GM23248 (cell line): ENCODE data around the gene EXOSC10.

ENCODE experiments used
- EZH2 ChIP-seq: fragments of 200-600 bp; sonication (generic); IDR thresholded peaks from 2 replicates; pipeline ENCODE4 v1.6.1; 2018; ENCODE audit warnings: antibody characterized with exemption, mild to moderate bottlenecking; ENCODE audit not compliant: insufficient read depth, poor library complexity, severe bottlenecking
- EZH2phosphoT487 ChIP-seq: fragments of 200-600 bp; sonication (generic); IDR thresholded peaks from 2 replicates; pipeline ENCODE4 v1.6.1; 2018; ENCODE audit warnings: antibody characterized with exemption, moderate library complexity, mild to moderate bottlenecking, low read depth; ENCODE audit not compliant: insufficient read depth

DNA sequence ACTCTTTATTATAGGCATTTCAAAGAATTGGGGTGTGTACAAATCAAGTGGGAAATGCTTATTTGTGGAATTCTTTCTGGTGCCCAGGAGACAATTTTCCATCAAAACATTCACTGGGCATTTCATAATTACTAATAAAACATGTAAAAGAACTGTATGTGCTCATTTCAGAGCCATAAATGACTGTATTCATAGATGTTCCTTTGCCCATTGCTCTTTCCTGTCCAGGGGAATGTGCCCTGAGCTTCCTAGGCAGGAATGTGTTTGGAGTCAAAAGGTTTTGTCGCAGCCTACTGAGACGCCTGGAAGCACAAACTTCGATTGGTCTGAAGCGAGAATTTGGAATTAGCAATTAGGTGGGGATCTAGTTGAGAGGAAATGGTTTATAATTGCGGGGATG is 43.7 kb upstream of the EXOSC10 start:
- no peak for TF ChIP-seq EZH2
- no peak for TF ChIP-seq EZH2phosphoT487
